Cerebellar nuclear complex (tissue), 1 donor: ENCODE measurements around the gene HBG1.

Experiments used
- DNase-seq, 2 experiments: peaks; one replicate each; lab custom pipeline; 2025; lab: John Stamatoyannopoulos, UW

HBG1 gene

GRCh38 chr11:5226732-5227310, 22.8 kb downstream of the HBG1 start, which contains the start of gene HBB:
Gene HBB, minus strand, starts transcription at chr11:5227071. Its CDS starts 50 bp downstream, at chr11:5227021.
- DNase-seq = no peak

- no peak for DNase-seq
Measured at GRCh38 chr11:5225480-5225871, 24.2 kb downstream of the HBG1 start.

GRCh38 chr11:5224538-5225479, 24.8 kb downstream of the HBG1 start:
- no peak for DNase-seq

- DNase-seq = no peak
Measured at GRCh38 chr11:5223686-5224085, 26.0 kb downstream of the HBG1 start.

GRCh38 chr11:5223146-5223545, 26.5 kb downstream of the HBG1 start:
- DNase-seq = no peak

GRCh38 chr11:5210376-5210885, 39.2 kb downstream of the HBG1 start:
- no peak for DNase-seq

GRCh38 chr11:5204787-5205186, 44.9 kb downstream of the HBG1 start:
- no peak for DNase-seq

- no peak for DNase-seq
Measured at GRCh38 chr11:5203366-5203765, 46.3 kb downstream of the HBG1 start.

- no peak for DNase-seq
Measured at GRCh38 chr11:5200582-5200981, 49.1 kb downstream of the HBG1 start, which contains the start of gene OR51V1. Gene OR51V1, minus strand, starts transcription at chr11:5200682. Its CDS starts 0 bp downstream, at chr11:5200682.

GRCh38 chr11:5198285-5198684, 51.4 kb downstream of the HBG1 start:
- no peak for DNase-seq
